ENCODE results near the gene SPRR2B.

DNA sequence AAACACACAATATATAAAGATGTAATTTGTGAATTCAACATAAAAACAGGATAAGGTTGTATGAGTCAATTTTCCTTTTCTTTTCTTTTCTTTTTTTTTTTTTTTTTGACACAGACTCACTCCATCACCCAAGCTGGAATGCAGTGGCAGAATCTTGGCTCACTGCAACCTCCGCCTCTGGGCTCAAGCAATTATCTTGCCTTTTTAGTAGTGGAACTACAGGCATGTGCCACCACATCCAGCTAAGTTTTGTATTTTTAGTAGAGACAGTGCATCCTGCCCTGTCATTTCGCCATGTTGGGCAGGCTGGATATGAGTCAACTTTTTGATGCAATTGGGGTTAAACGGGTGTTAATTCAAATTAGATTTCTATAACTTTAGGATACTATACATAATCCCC, 10.3 kb upstream of the SPRR2B start:
- TF ChIP-seq, protein P1, sequence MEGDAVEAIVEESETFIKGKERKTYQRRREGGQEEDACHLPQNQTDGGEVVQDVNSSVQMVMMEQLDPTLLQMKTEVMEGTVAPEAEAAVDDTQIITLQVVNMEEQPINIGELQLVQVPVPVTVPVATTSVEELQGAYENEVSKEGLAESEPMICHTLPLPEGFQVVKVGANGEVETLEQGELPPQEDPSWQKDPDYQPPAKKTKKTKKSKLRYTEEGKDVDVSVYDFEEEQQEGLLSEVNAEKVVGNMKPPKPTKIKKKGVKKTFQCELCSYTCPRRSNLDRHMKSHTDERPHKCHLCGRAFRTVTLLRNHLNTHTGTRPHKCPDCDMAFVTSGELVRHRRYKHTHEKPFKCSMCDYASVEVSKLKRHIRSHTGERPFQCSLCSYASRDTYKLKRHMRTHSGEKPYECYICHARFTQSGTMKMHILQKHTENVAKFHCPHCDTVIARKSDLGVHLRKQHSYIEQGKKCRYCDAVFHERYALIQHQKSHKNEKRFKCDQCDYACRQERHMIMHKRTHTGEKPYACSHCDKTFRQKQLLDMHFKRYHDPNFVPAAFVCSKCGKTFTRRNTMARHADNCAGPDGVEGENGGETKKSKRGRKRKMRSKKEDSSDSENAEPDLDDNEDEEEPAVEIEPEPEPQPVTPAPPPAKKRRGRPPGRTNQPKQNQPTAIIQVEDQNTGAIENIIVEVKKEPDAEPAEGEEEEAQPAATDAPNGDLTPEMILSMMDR (IDR thresholded peaks at IDR 0.05) = no peak
- no peak for TF ChIP-seq POLR2A (IDR thresholded peaks at IDR 0.05)
- TF ChIP-seq POLR2AphosphoS5 (IDR thresholded peaks at IDR 0.05) = no peak

All from breast epithelium (tissue), 3 donors.